Activated CD8-positive, alpha-beta memory T cell treated with anti-CD3 and anti-CD28 coated beads for 4 hours (primary cell): Measurements from ENCODE around the gene ATE1.

Experiments used
- DNase-seq, 2 donors: peaks; one replicate each; pipeline ENCODE4 v3.0.0-alpha.2; 2020; ENCODE audit warnings: low read depth in 2 of 2

Gene ATE1

DNA sequence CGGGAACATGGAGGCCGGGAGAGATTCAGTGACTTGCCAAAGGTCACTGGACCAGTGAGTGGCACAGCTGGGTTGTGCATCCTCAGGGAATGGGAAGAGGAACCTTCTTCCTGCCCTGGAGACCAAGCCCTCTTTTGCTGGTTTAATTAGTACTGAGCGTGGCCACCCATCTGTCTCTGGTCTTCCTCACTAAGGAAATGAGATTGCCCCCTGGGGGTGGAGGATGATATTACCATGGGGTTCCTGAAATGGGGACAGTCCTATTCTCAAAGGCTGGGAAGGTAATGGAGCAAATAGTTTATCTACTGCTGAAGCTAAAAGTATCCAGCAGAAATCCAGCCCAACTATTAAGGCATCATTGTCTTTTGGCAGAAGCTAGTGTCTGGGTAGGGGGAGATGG, 231.0 kb downstream of the ATE1 start:
- DNase-seq: no peak

DNA sequence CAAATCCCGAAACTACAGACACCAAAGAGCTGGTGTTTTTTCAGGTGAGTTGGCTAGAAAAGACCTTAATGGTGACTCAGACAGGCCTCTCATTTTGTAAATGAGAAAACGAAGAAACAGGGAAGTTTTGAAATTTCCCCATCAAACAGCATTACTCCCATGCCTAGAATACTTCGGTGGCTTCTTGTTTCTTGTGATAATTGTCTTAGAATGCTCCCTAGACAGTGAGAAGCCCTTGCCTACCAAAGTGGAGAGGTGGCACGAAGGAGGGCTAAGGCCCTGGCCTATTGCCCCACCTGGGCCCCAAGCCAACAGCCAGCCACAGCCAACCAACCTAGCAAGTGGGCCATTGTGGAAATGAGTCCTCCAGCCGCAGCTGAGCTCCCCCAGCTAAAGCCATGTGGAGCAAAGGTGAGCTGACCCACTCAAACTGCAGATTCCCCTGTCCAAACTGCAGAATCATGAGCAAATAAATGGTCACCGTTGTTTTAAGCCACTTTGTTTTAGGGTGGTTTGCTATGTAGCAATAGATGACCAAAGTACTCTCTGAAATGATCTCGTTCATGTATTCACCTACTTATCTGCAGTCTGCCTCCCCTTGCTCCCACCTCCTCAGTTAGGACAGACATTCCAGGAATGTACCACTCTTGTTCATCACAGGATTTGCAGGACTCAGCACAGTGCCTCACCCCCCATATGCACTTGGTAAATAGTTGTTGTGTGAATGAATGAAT, 231.9 kb downstream of the ATE1 start:
- DNase-seq: no peak

DNA sequence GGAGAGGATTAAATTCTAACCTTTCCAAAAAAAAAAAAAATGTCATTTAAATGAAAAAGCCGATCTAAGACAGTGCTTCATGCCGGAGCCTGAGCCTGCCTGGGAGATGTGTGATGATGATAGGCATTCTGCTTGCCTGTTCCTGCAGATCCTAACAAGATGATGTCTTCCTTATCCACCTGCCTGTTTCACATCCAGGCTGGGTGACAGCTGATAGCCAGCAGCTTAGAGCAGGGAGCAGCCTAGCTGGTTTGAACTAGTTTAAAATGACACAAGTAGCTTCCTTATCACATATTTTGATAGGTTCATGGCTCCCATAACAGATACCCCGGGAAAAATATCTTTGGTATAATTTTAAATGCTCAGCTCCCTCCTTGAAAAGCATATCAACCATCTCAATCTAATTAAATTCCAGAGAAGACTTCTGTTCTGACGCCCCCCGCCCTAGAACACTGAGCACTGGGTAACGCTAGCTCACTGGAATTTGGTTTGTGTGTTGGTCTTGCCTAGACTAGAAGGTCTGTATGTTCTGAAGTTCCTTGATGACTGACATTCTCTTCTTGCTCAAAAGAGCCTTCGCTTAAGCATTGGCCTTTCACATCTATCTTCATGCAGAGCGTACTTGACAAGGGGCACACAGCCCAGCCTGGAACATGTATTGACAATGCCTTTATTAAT, 232.7 kb downstream of the ATE1 start:
- no peak for DNase-seq

DNA sequence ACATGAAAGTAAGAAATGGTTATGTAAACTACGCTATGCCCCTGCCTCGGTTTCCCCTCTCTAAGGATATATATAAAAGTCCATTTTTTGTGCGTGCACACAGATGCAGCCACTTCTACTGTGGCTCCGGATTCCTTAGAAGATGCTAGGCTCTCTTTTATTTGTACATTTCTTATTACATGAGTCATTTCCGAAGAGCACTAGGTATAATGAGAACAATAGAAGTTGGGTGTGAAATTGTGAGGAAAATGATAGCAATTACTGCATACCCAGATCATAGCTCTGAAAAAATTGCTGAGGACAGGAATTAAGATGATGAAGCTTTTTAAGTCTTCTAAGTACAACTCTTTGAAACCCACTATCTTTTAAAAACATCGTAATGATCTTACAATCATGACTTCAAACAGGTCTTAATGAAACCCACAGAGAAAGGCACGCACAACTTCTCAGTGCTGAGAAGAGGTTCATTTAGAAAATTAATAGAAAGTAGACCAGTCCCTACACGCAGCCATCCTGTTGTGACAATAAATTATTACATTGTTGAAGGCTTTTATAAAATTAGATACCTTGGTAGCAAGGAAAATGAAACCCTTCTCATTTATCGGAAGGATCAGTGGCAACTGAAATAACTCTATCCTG, 233.4 kb downstream of the ATE1 start:
- no peak for DNase-seq

DNA sequence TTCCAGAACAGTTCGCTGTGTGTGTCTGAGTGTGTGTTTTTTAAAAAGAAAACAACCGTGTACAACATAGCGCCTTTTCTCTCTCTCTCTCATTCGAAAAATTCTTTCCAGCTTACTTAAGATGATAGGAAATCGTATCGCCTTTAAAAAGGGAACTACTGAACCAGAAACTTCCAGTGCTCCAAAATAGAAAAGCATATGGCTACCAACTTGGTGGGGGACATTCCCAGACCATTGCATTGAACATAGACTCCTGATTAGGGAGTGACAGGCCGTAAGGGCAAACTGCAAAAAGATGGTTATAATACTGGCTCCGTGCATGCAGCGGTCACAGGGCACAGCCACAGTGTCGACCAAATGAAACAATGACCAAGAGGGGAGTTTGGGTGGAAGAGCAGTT, 235.2 kb downstream of the ATE1 start:
- no peak for DNase-seq

DNA sequence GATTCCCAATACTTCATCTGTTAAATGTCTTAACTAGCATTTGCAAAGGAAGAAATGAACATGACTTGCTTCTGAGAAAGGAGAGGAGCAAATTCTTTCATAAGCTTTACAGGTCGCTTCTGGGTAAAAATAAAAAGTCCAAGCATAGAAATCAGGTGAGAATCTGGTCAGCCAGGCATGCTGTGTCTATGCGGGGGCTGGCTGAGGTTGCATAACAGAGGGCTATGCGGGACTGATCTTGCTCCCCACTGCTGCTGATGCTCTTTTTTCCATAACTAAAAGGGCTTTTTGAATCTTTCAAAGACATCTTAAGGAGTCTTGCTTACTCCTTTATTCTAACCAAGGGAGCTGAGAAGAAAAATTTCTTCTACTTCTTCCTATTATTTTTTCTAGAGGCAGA, 236.9 kb downstream of the ATE1 start:
- no peak for DNase-seq
